Ectodermal cell (in vitro differentiated cells): ENCODE measurements around the gene SPTLC3.

Experiments used
- H3K27ac ChIP-seq: 2 replicates; pipeline ENCODE4 v1.7.0; 2013; ENCODE audit warnings: mild to moderate bottlenecking, low read depth, low read length; ENCODE audit not compliant: insufficient read depth, poor library complexity, severe bottlenecking
- H3K27me3 ChIP-seq: 2 replicates; pipeline ENCODE4 v1.7.0; 2013; ENCODE audit warnings: mild to moderate bottlenecking, low read length; ENCODE audit not compliant: insufficient read depth, control insufficient read depth, poor library complexity, severe bottlenecking
- H3K36me3 ChIP-seq: one replicate; pipeline ENCODE4 v1.7.0; 2013; ENCODE audit warnings: low read length; ENCODE audit not compliant: control insufficient read depth, insufficient read depth
- H3K4me1 ChIP-seq: one replicate; pipeline ENCODE4 v1.7.0; 2013; ENCODE audit warnings: low read length; ENCODE audit not compliant: control insufficient read depth, insufficient read depth
- H3K4me3 ChIP-seq: 2 replicates; pipeline ENCODE4 v1.7.0; 2013; ENCODE audit warnings: low read depth, low read length, control low read depth; ENCODE audit not compliant: insufficient read depth
- H3K9me3 ChIP-seq: 2 replicates; pipeline ENCODE4 v1.7.0; 2013; ENCODE audit warnings: mild to moderate bottlenecking, low read length, moderate library complexity; ENCODE audit not compliant: control insufficient read depth
- WGBS, 2 experiments: methylation state at CpG; one replicate each; pipeline ENCODE4 v1.1.7; 2013; ENCODE audit warnings: missing lambda C conversion rate in 2 of 2; 5-methylcytosine and 5-hydroxymethylcytosine counted together

The SPTLC3 gene

DNA sequence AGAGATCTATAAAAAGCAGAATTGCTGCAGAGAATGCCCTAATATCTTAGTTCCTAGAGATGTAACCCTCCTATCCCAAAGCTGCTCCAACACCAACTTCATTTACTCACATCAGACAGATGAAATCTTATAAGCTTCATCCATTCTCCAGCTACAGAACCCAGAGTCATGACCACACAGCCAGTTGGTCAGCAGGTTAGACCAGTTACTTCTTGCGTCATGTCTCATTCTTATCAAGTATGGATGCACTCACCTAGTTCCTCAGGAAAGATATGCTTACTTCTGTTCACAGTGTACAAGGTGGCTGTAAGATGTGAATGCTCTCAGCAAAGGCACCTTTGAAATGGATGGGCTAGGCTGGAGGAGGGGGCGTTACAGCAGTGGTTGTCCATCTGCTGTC lies 164.4 kb downstream of the SPTLC3 start:
- H3K9me3 ChIP-seq = peaks cover 2% of the 10 kb centered on the region
- H3K4me3 ChIP-seq = no peak overlapping the region
- WGBS, 2 experiments = 95 to 100% methylated on average over 2 of the region's 2 CpGs

DNA sequence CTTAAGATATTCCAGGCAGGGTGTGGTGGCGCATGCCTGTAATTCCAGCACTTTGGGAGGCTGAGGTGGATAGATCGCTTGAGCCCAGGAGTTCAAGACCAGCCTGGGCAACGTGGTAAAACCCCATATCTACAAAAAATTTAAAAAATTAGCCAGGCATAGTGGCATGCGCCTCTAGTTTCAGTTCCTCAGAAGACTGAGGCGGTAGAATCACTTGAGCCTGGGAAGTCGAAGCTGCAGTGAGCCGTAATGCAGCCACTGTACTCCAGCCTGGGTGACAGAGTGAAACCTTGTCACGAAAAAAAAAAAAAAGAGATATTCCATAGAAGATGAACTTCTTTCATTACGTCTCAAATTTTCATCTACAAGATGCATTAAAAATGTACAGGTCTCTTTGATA lies 165.6 kb downstream of the SPTLC3 start:
- Histone ChIP-seq H3K27ac (no peak overlapping the region), H3K36me3 (no peaks in the 10 kb centered on the region), H3K4me3 (no peak overlapping the region), H3K4me1 (no peaks in the 10 kb centered on the region), H3K9me3 (peaks cover 3% of the 10 kb centered on the region), H3K27me3 (no peaks in the 10 kb centered on the region)
- 86 to 93% methylated on average over 8 to 9 of the region's 9 CpGs for WGBS, 2 experiments

More for the DNA sequence above, 164.4 kb downstream of the SPTLC3 start:
- H3K36me3 ChIP-seq = no peaks in the 10 kb centered on the region
- no peaks in the 10 kb centered on the region for H3K4me1 ChIP-seq
- H3K27ac ChIP-seq = no peak overlapping the region
- no peaks in the 10 kb centered on the region for H3K27me3 ChIP-seq

GRCh38 chr20:13180986-13181889 lies 172.5 kb downstream of the SPTLC3 start:
- H3K9me3 ChIP-seq = peaks cover 3% of the 10 kb centered on the region
- no peaks in the 10 kb centered on the region for H3K27me3 ChIP-seq
- H3K36me3 ChIP-seq = no peaks in the 10 kb centered on the region
- H3K4me1 ChIP-seq = no peaks in the 10 kb centered on the region
- H3K27ac ChIP-seq = no peak overlapping the region
- WGBS, 2 experiments = 93% methylated on average over 6 to 7 of the region's 7 CpGs
- H3K4me3 ChIP-seq = no peak overlapping the region

- no peaks in the 10 kb centered on the region for H3K36me3 ChIP-seq
Observed at GRCh38 chr20:13183005-13183404, 174.2 kb downstream of the SPTLC3 start.

DNA sequence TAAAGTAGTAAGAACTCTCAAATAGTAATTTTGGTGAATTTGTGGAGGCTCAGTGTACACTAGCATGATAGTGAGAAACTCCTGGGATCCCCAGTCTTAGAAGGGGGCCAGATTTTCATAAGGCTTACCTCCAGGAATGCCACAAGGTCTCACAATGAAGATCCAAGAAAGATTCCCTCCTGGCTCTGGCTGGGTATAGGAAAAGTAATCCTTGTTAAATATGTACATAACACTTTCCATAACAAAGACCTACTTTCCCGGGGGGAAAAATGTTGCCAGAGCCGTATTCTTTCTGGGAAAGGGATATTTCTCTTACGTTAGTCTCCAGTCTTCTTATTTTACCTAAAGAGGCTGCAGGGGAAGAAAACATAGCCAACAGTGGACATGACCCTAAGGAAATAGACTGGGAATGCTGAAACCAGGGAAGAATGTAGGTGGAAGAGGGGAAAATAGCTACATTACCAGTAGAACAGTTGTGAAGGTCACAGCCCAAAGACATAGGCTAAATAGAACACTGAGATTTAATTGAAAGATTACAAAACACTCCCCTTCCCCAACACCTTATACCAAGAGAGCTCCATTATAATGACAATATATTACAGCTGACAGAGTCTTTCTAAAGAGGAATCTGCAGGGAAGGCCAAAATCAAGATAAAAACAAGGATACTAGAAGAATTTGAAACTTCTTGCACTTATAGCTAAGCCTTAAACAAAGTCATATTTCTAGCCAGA lies 177.4 kb downstream of the SPTLC3 start:
- H3K9me3 ChIP-seq = no peaks in the 10 kb centered on the region
- no peaks in the 10 kb centered on the region for H3K36me3 ChIP-seq
- no peaks in the 10 kb centered on the region for H3K27me3 ChIP-seq
- H3K27ac ChIP-seq = no peak overlapping the region
- 41 to 49% methylated on average over 3 of the region's 3 CpGs for WGBS, 2 experiments
- no peaks in the 10 kb centered on the region for H3K4me1 ChIP-seq
- H3K4me3 ChIP-seq = no peak overlapping the region

More at GRCh38 chr20:13183005-13183404, 174.2 kb downstream of the SPTLC3 start:
- Histone ChIP-seq H3K4me1 (no peaks in the 10 kb centered on the region), H3K27ac (no peak overlapping the region), H3K4me3 (no peak overlapping the region), H3K27me3 (no peaks in the 10 kb centered on the region), H3K9me3 (peaks cover 3% of the 10 kb centered on the region)
- WGBS, 2 experiments = 83 to 100% methylated on average over 1 of the region's 1 CpG

GRCh38 chr20:13187899-13188298 lies 179.1 kb downstream of the SPTLC3 start:
- Histone ChIP-seq H3K4me3 (no peak overlapping the region), H3K27ac (no peak overlapping the region), H3K9me3 (no peaks in the 10 kb centered on the region), H3K36me3 (no peaks in the 10 kb centered on the region), H3K27me3 (no peaks in the 10 kb centered on the region), H3K4me1 (no peaks in the 10 kb centered on the region)
- 71 to 85% methylated on average over 1 to 2 of the region's 2 CpGs for WGBS, 2 experiments

- no peak overlapping the region for H3K4me3 ChIP-seq
- WGBS, 2 experiments = 83 to 85% methylated on average over 1 to 2 of the region's 2 CpGs
- H3K9me3 ChIP-seq = no peaks in the 10 kb centered on the region
- peaks cover 4% of the 10 kb centered on the region for H3K4me1 ChIP-seq
- H3K27ac ChIP-seq = no peak overlapping the region
- H3K36me3 ChIP-seq = no peaks in the 10 kb centered on the region
- peaks cover 15% of the 10 kb centered on the region for H3K27me3 ChIP-seq
Observed at GRCh38 chr20:13199279-13199678, 190.5 kb downstream of the SPTLC3 start.

DNA sequence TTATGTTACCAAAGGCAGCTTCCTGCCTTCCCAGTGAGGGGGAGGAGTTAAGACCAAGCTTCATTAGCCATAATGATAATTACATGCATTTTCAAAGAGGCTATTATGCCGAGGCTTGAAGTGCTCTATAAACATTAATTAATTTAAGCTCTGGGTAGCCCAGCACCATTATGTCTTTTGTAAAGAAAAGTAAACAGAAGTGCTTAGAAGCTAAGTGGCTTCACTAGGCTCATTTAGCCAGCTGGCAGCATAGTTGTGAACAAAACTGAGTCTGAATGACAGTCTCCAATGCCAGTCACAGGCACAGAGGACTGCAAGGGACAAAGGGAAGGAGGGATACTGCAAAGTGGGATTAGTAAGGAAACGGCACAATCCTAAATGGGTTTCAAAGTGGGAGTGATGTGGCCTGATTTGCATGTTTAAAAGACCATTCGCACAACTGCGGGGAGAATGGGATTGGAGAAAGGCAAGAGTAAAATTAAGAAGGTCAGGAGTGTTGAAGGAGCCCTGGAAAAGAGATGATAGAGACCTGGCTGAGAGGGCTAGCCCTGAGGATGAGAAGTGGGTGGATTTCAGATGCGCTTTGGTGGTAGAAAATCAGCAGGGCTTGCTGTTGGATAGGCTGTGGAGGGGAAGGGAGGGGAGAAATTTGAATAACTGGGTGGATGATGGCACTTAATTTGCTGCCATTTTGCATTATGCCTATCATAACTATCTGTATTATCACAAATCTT lies 192.2 kb downstream of the SPTLC3 start:
- WGBS, 2 experiments = 7 to 10% methylated on average over 5 of the region's 5 CpGs
- Histone ChIP-seq H3K27me3 (peaks cover 15% of the 10 kb centered on the region), H3K4me3 (no peak overlapping the region), H3K36me3 (no peaks in the 10 kb centered on the region), H3K9me3 (no peaks in the 10 kb centered on the region), H3K4me1 (peaks cover 4% of the 10 kb centered on the region), H3K27ac (peak overlapping the region; percentile 56)

- Histone ChIP-seq H3K27me3 (peaks cover 15% of the 10 kb centered on the region), H3K4me1 (peaks cover 4% of the 10 kb centered on the region), H3K9me3 (no peaks in the 10 kb centered on the region), H3K4me3 (no peak overlapping the region), H3K27ac (no peak overlapping the region), H3K36me3 (no peaks in the 10 kb centered on the region)
- WGBS, 2 experiments = 90 to 91% methylated on average over 6 of the region's 6 CpGs
Observed at GRCh38 chr20:13202565-13202964, 193.8 kb downstream of the SPTLC3 start.

GRCh38 chr20:13205425-13205824 lies 196.7 kb downstream of the SPTLC3 start:
- no peaks in the 10 kb centered on the region for H3K4me1 ChIP-seq
- H3K27me3 ChIP-seq = no peaks in the 10 kb centered on the region
- H3K9me3 ChIP-seq = no peaks in the 10 kb centered on the region
- no peak overlapping the region for H3K27ac ChIP-seq
- no peak overlapping the region for H3K4me3 ChIP-seq
- H3K36me3 ChIP-seq = no peaks in the 10 kb centered on the region
- 85 to 87% methylated on average over 4 of the region's 4 CpGs for WGBS, 2 experiments
